Upper lobe of left lung (tissue), 4 donors: ENCODE data around the gene IGBP1.
"Not testable (repeated sequence)": the region's sequence is repeated elsewhere in the genome, so short reads cannot be mapped to it uniquely, and the experiment has no call there.

ENCODE experiments used
- CTCF ChIP-seq, 6 experiments: fragments of 450-650 bp in 4 of 6; fragments of 200-600 bp in 2 of 6; sonication (generic) in 2 of 6; IDR thresholded peaks; one replicate each; pipeline ENCODE4 v1.5.1; 2016 to 2019; ENCODE audit warnings: antibody characterized with exemption in 6 of 6
- POLR2A ChIP-seq, 4 donors: fragments of 450-650 bp; IDR thresholded peaks; one replicate each; pipeline ENCODE4 v1.5.1; 2016 to 2017; ENCODE audit warnings: antibody characterized with exemption in 4 of 4, mild to moderate bottlenecking in 2 of 4
- POLR2AphosphoS5 ChIP-seq, 2 donors: sonication (generic); formaldehyde crosslinking; IDR thresholded peaks; one replicate each; pipeline ENCODE4 v1.5.1; 2017; ENCODE audit warnings: antibody characterized with exemption in 2 of 2

- not testable (repeated sequence) for TF ChIP-seq CTCF, POLR2A, POLR2AphosphoS5 (IDR thresholded peaks at IDR 0.05)
Observed at GRCh38 chrX:70123014-70123413, 10.2 kb upstream of the IGBP1 start.
